HepG2 (cell line): ENCODE results near the gene SPRY1. TPM values are rescaled to one million over a fixed set of nuclear protein-coding genes. Genes with fewer than 3 reads are reported as not detected.
A peak's percentile ranks its signal among the peaks of the same experiment; 100 is the strongest.

ENCODE experiments used
- ATAC-seq: fragments of 200-7000 bp; cut with Tn5 transposase; 3 replicates; pipeline ENCODE4 v1.9.1; 2020; ENCODE audit warnings: mild to moderate bottlenecking, moderate library complexity
- BruUV-seq: library from RNA; stranded (reverse); fragments of 400-500 nt; replicated peaks from 2 replicates; lab custom pipeline; 2021; lab: Mats Ljungman, UMichigan
- CTCF ChIA-PET: fragments of 300-600 bp; formaldehyde crosslinking; extraction: SDS; loops from one replicate; lab custom pipeline; 2021; ENCODE audit warnings: low total read pairs, inconsistent platforms, low intra/inter-chr PET ratio; lab: Yijun Ruan, JAX
- POLR2A ChIA-PET: fragments of 350-600 bp; sonication (Branson Sonifier 250); formaldehyde crosslinking; loops from one replicate; lab custom pipeline; 2020; ENCODE audit warnings: antibody characterized with exemption, inconsistent platforms; lab: Yijun Ruan, JAX
- DNase-seq: peaks from one replicate; pipeline ENCODE4 v3.0.0-alpha.2; 2015; ENCODE audit warnings: low spot score
- FAIRE-seq: peaks from 3 replicates; lab custom pipeline; 2011; peaks lifted over from hg19 to GRCh38; lab: Jason Lieb, UNC
- H2AFZ ChIP-seq: one replicate; pipeline ENCODE4 v1.6.1; 2011; ENCODE audit warnings: low read length, inconsistent platforms
- H3K27ac ChIP-seq: fragments of 300-600 bp; 3 replicates; pipeline ENCODE4 v1.8.0; 2011; ENCODE audit warnings: mixed run types, mild to moderate bottlenecking, mixed read lengths, low read length, inconsistent platforms; ENCODE audit not compliant: insufficient read depth; ENCODE audit errors: extremely low read length
- H3K27me3 ChIP-seq, 2 experiments: fragments of 200-600 bp in 1 of 2; 2 replicates in 1 of 2; 3 replicates in 1 of 2; pipeline versions ENCODE4 v1.6.0 to v1.8.0; 2011; ENCODE audit warnings: low read length in 2 of 2, mild to moderate bottlenecking in 2 of 2, moderate library complexity in 2 of 2, inconsistent platforms in 1 of 2; ENCODE audit not compliant: insufficient read depth in 2 of 2, control insufficient read depth in 1 of 2
- H3K36me3 ChIP-seq, 2 experiments: fragments of 200-600 bp in 1 of 2; replicated peaks in 1 of 2; 2 replicates in 1 of 2; 3 replicates in 1 of 2; pipeline versions ENCODE4 v1.5.1 to v1.8.0; 2011; ENCODE audit warnings: low read length in 2 of 2, inconsistent platforms in 1 of 2; ENCODE audit not compliant: insufficient read depth in 2 of 2, control insufficient read depth in 1 of 2
- H3K4me1 ChIP-seq: 2 replicates; pipeline ENCODE4 v1.5.1; 2012; ENCODE audit warnings: low read length, inconsistent platforms; ENCODE audit not compliant: insufficient read depth
- H3K4me2 ChIP-seq: 2 replicates; pipeline ENCODE4 v1.6.0; 2011; ENCODE audit warnings: low read depth, low read length, inconsistent platforms
- H3K4me3 ChIP-seq, 3 experiments: fragments of 200-600 bp in 1 of 3; sonication (generic), shearing (Covaris generic) in 1 of 3; replicated peaks in 1 of 3; 2 replicates each; pipeline ENCODE4 v1.5.1; 2011 to 2016; ENCODE audit warnings: low read length in 3 of 3, inconsistent platforms in 2 of 3, low read depth in 2 of 3, mild to moderate bottlenecking in 2 of 3, control low read depth in 1 of 3, mixed read lengths in 1 of 3; ENCODE audit not compliant: insufficient read depth in 1 of 3
- H3K79me2 ChIP-seq: one replicate; pipeline ENCODE4 v1.6.1; 2011; ENCODE audit warnings: low read length, inconsistent platforms; ENCODE audit not compliant: insufficient read depth
- H3K9ac ChIP-seq: 2 replicates; pipeline ENCODE4 v1.6.0; 2011; ENCODE audit warnings: mild to moderate bottlenecking, low read depth, low read length, inconsistent platforms; ENCODE audit not compliant: insufficient read depth
- H3K9me3 ChIP-seq: 2 replicates; pipeline ENCODE4 v1.5.1; 2012; ENCODE audit warnings: mild to moderate bottlenecking, low read length
- H4K20me1 ChIP-seq: 2 replicates; pipeline ENCODE4 v1.6.0; 2011; ENCODE audit warnings: inconsistent platforms, mild to moderate bottlenecking, low read length, moderate library complexity; ENCODE audit not compliant: insufficient read depth
- FOXA1 ChIP-seq, 2 experiments: fragments of 450-650 bp in 1 of 2; sonication (generic) in 1 of 2; formaldehyde crosslinking in 1 of 2; IDR thresholded peaks; 2 replicates each; pipeline versions ENCODE4 v1.4.0 to v1.6.1; 2016 to 2020; ENCODE audit warnings: missing genetic modification reagents in 1 of 2
- MIER3 ChIP-seq: IDR thresholded peaks from 2 replicates; pipeline ENCODE4 v1.6.1; 2016; ENCODE audit warnings: missing compliant biosample characterization, borderline replicate concordance
- PITX1 ChIP-seq: sonication (generic); formaldehyde crosslinking; IDR thresholded peaks from 2 replicates; pipeline ENCODE4 v1.5.1; 2020; ENCODE audit warnings: mild to moderate bottlenecking, missing genetic modification reagents
- SIN3A ChIP-seq: IDR thresholded peaks from 2 replicates; pipeline ENCODE4 v1.6.1; 2011; ENCODE audit warnings: low read depth, mild to moderate bottlenecking, control low read depth, low read length, borderline replicate concordance
- STAT5B ChIP-seq: sonication (generic); formaldehyde crosslinking; IDR thresholded peaks from 2 replicates; pipeline ENCODE4 v1.4.0; 2020; ENCODE audit warnings: missing genetic modification reagents
- ZBTB7A ChIP-seq: sonication (generic); formaldehyde crosslinking; IDR thresholded peaks from 2 replicates; pipeline ENCODE4 v1.8.0; 2022; ENCODE audit warnings: mild to moderate bottlenecking, missing genetic modification reagents
- ZNF235 ChIP-seq: sonication (generic); formaldehyde crosslinking; IDR thresholded peaks from 2 replicates; pipeline ENCODE4 v1.8.1; 2023; ENCODE audit warnings: mild to moderate bottlenecking, missing genetic modification reagents, borderline replicate concordance
- ZNF460 ChIP-seq: sonication (generic); formaldehyde crosslinking; IDR thresholded peaks from 2 replicates; pipeline ENCODE4 v1.5.1; 2020; ENCODE audit warnings: missing genetic modification reagents, mild to moderate bottlenecking, borderline replicate concordance
- ZNF577 ChIP-seq: sonication (generic); formaldehyde crosslinking; IDR thresholded peaks from 2 replicates; pipeline ENCODE4 v1.4.0; 2020; ENCODE audit warnings: mild to moderate bottlenecking, low read depth, missing genetic modification reagents, borderline replicate concordance
- ZNF605 ChIP-seq: sonication (generic); formaldehyde crosslinking; IDR thresholded peaks from 2 replicates; pipeline ENCODE4 v1.8.0; 2022; ENCODE audit warnings: mild to moderate bottlenecking, missing genetic modification reagents
- ZNF781 ChIP-seq: sonication (generic); formaldehyde crosslinking; IDR thresholded peaks from 2 replicates; pipeline ENCODE4 v1.5.1; 2020; ENCODE audit warnings: borderline replicate concordance, mild to moderate bottlenecking, missing genetic modification reagents; ENCODE audit errors: not compliant biosample characterization
- ZNF83 ChIP-seq: sonication (generic); formaldehyde crosslinking; IDR thresholded peaks from 2 replicates; pipeline ENCODE4 v1.4.0; 2020; ENCODE audit warnings: missing genetic modification reagents, mild to moderate bottlenecking, borderline replicate concordance
- ZNF841 ChIP-seq: sonication (generic); formaldehyde crosslinking; IDR thresholded peaks from 2 replicates; pipeline ENCODE4 v1.8.1; 2023; ENCODE audit warnings: missing genetic modification reagents, borderline replicate concordance
- in situ Hi-C: cut with HindIII; loops from 2 replicates; pipeline ENCODE4 v1.10.0; 2017; ENCODE audit warnings: low pct_unique_long_range_greater_than_20kb; ENCODE audit not compliant: extremely low pct_ligation_motif_present
- intact Hi-C: fragments of 100-400 bp; cut with micrococcal nuclease; formaldehyde crosslinking; loops from one replicate; pipeline ENCODE4 v1.10.0; 2022; ENCODE audit not compliant: unreplicated experiment
- polyA plus RNA-seq, 8 experiments: library from polyadenylated mRNA; depleted of rRNA in 3 of 8; stranded (reverse) in 7 of 8; unstranded in 1 of 8; fragments of >200 nt; fragmentation: Illumina TruSeq in 4 of 8; extraction: Trizol in 4 of 8; gene quantifications; 2 replicates each; pipeline versions ENCODE4 v1.2.1 to v1.2.3, GENCODE V29; 2011 to 2016; ENCODE audit warnings: low read depth in 4 of 8, missing spikeins in 1 of 8, mixed read lengths in 1 of 8; ENCODE audit not compliant: insufficient read depth in 1 of 8
- total RNA-seq, 5 experiments: library from RNA; depleted of rRNA; stranded (reverse); fragments of >200 nt; fragmentation: Illumina TruSeq; extraction: Trizol; gene quantifications; 2 replicates each; pipeline ENCODE4 v1.2.3, GENCODE V29; 2016; ENCODE audit warnings: low read depth in 1 of 5
- TF ChIP-seq, protein P1 (sequence below): sonication (generic); formaldehyde crosslinking; IDR thresholded peaks from 2 replicates; pipeline ENCODE4 v1.4.0; 2020; ENCODE audit warnings: low read depth, mild to moderate bottlenecking, missing genetic modification reagents
- TF ChIP-seq, protein P2 (sequence below): IDR thresholded peaks from 2 replicates; pipeline ENCODE4 v1.6.1; 2016; ENCODE audit warnings: low read depth, control low read depth
- TF ChIP-seq, protein P3 (sequence below): sonication (generic); formaldehyde crosslinking; IDR thresholded peaks from 2 replicates; pipeline ENCODE4 v1.5.0; 2020; ENCODE audit warnings: missing genetic modification reagents
- TF ChIP-seq, protein P4 (sequence below): sonication (generic); formaldehyde crosslinking; conservative IDR thresholded peaks from 2 replicates; pipeline ENCODE4 v1.5.0; 2020; ENCODE audit warnings: missing genetic modification reagents

SPRY1 gene
- total and polyA plus RNA-seq, 2 of the 13 experiments (the other 11 are each of a cell fraction or from before 2014, with no cell fraction given), result 24.7 to 33.4 TPM

DNA sequence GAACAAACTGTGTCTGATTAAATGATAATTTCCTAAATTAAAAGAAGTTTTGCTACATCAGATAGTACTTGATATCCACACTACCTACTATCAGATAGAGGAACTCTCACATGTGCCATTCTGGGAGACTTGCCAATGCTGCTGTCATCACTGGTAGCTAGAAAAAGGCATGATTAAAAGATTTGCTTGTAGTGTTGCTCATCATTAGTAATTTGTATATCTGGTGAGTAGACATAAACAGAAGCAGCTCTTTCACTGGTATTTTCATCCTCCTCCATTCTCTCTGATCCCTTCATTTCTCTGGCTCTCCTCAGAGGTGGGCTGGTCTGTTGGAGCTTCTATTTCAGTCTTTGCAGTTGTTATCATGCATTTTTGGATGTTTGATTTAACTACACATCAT, 56.0 kb downstream of the SPRY1 start:
- in situ Hi-C loops, result no loop called here
- ATAC-seq (no peak), FAIRE-seq (no peak), DNase-seq (peak; percentile 20)
- H3K4me3 ChIP-seq, result no peak overlapping the region
- H3K27me3 ChIP-seq, result no peaks in the 10 kb centered on the region
- no peak overlapping the region for H3K27ac ChIP-seq
- H3K9ac ChIP-seq, result no peak overlapping the region
- H3K9me3 ChIP-seq, result no peaks in the 10 kb centered on the region
- no peaks in the 10 kb centered on the region for H3K36me3 ChIP-seq
- H4K20me1 ChIP-seq, result no peaks in the 10 kb centered on the region
- no peak for TF ChIP-seq ZNF605 (CRISPR knock-in tag)
- no peak for TF ChIP-seq FOXA1 (IDR thresholded peaks at IDR 0.05)
- no peak for TF ChIP-seq FOXA1 (CRISPR knock-in tag; IDR thresholded peaks at IDR 0.05)
- no peak for TF ChIP-seq ZNF841
- no peak for TF ChIP-seq MIER3 (CRISPR knock-in tag)
- no peak for TF ChIP-seq ZNF235 (CRISPR knock-in tag)
- TF ChIP-seq ZNF577 (CRISPR knock-in tag), result no peak
- no peak for TF ChIP-seq ZNF781 (CRISPR knock-in tag)
- TF ChIP-seq PITX1 (CRISPR knock-in tag), result no peak
- TF ChIP-seq ZBTB7A (CRISPR knock-in tag), result no peak
- TF ChIP-seq, protein P1, sequence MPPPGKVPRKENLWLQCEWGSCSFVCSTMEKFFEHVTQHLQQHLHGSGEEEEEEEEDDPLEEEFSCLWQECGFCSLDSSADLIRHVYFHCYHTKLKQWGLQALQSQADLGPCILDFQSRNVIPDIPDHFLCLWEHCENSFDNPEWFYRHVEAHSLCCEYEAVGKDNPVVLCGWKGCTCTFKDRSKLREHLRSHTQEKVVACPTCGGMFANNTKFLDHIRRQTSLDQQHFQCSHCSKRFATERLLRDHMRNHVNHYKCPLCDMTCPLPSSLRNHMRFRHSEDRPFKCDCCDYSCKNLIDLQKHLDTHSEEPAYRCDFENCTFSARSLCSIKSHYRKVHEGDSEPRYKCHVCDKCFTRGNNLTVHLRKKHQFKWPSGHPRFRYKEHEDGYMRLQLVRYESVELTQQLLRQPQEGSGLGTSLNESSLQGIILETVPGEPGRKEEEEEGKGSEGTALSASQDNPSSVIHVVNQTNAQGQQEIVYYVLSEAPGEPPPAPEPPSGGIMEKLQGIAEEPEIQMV (CRISPR knock-in tag), result no peak
- TF ChIP-seq ZNF83 (CRISPR knock-in tag), result no peak
- no peak for TF ChIP-seq STAT5B (CRISPR knock-in tag)
- no peak for TF ChIP-seq ZNF460
- no peak for TF ChIP-seq SIN3A
- TF ChIP-seq, protein P2, sequence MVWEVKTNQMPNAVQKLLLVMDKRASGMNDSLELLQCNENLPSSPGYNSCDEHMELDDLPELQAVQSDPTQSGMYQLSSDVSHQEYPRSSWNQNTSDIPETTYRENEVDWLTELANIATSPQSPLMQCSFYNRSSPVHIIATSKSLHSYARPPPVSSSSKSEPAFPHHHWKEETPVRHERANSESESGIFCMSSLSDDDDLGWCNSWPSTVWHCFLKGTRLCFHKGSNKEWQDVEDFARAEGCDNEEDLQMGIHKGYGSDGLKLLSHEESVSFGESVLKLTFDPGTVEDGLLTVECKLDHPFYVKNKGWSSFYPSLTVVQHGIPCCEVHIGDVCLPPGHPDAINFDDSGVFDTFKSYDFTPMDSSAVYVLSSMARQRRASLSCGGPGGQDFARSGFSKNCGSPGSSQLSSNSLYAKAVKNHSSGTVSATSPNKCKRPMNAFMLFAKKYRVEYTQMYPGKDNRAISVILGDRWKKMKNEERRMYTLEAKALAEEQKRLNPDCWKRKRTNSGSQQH, result no peak
- TF ChIP-seq, protein P3, sequence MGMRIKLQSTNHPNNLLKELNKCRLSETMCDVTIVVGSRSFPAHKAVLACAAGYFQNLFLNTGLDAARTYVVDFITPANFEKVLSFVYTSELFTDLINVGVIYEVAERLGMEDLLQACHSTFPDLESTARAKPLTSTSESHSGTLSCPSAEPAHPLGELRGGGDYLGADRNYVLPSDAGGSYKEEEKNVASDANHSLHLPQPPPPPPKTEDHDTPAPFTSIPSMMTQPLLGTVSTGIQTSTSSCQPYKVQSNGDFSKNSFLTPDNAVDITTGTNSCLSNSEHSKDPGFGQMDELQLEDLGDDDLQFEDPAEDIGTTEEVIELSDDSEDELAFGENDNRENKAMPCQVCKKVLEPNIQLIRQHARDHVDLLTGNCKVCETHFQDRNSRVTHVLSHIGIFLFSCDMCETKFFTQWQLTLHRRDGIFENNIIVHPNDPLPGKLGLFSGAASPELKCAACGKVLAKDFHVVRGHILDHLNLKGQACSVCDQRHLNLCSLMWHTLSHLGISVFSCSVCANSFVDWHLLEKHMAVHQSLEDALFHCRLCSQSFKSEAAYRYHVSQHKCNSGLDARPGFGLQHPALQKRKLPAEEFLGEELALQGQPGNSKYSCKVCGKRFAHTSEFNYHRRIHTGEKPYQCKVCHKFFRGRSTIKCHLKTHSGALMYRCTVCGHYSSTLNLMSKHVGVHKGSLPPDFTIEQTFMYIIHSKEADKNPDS, result no peak
- TF ChIP-seq, protein P4, sequence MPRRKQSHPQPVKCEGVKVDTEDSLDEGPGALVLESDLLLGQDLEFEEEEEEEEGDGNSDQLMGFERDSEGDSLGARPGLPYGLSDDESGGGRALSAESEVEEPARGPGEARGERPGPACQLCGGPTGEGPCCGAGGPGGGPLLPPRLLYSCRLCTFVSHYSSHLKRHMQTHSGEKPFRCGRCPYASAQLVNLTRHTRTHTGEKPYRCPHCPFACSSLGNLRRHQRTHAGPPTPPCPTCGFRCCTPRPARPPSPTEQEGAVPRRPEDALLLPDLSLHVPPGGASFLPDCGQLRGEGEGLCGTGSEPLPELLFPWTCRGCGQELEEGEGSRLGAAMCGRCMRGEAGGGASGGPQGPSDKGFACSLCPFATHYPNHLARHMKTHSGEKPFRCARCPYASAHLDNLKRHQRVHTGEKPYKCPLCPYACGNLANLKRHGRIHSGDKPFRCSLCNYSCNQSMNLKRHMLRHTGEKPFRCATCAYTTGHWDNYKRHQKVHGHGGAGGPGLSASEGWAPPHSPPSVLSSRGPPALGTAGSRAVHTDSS, result no peak
- ChIA-PET POLR2A (interaction anchor here (1.2 kb wide), 1 partner anchor 53 kb away, joined by 3 read pairs; no protein-coding TSS in a partner anchor), CTCF (no interaction called here)
- no peak overlapping the region for H2AFZ ChIP-seq
- intact Hi-C loops, result no loop called here
- no peak overlapping the region for H3K4me2 ChIP-seq
- H3K79me2 ChIP-seq, result no peaks in the 10 kb centered on the region
- no TSS peak for BruUV-seq
- H3K4me1 ChIP-seq, result peaks cover 39% of the 10 kb centered on the region
